GM08714 (cell line): ENCODE results near the gene CYP3A7.
"Not testable (repeated sequence)": the region's sequence is repeated elsewhere in the genome, so short reads cannot be mapped to it uniquely, and the experiment has no call there.

Source experiments
- H3K4me3 ChIP-seq: fragments of 200-500 bp; sonication (Bioruptor generic); 2 replicates; pipeline ENCODE4 v1.5.1; 2014; ENCODE audit warnings: mild to moderate bottlenecking, low read length, inconsistent platforms
- ZNF274 ChIP-seq: IDR thresholded peaks from 2 replicates; pipeline ENCODE4 v1.6.1; 2012; ENCODE audit warnings: mild to moderate bottlenecking, low read depth, low read length

The CYP3A7 gene

DNA sequence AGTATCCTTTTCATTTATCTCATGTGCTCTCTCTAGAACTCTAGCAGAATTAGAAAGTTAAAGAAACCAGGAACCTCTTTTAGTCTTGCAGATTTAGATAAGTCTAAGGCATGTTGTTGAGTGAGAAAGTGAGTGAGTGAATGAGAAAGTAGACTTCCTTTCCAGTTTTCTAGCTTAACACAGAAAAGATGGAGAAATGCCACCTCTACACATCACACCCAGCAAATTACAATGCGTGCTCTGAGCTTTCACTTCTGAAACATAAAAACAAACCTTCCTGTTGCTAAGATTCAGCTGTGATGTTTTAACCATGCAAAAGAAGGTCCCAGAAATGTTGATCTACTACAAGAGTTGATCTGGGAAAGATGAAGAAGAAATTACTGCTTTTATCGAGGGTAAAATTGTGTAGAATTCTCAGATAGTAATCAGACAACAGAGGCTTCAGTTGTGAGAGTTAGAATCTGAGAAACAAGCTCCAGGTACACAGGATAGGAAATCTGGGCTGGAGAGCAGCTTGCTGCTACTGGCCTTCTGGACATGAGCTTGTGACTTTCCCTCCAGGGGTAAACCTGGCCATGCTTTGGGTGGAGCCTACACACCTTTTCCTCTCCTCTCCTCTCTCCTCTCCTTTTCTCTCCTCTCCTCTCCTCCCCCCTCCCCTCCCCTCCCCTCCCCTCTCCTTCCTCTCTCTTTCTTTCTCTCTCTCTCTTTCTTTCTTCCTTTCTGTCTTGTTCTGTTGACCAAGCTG, 59.8 kb downstream of the CYP3A7 start:
- TF ChIP-seq ZNF274, result no peak
- H3K4me3 ChIP-seq, result no peak overlapping the region

- H3K4me3 ChIP-seq, result no peak overlapping the region
- no peak for TF ChIP-seq ZNF274
Observed at GRCh38 chr7:99672573-99672972, 62.4 kb downstream of the CYP3A7 start.

GRCh38 chr7:99669782-99670181, 65.2 kb downstream of the CYP3A7 start:
- no peak for TF ChIP-seq ZNF274
- H3K4me3 ChIP-seq, result no peak overlapping the region

- no peak overlapping the region for H3K4me3 ChIP-seq
- no peak for TF ChIP-seq ZNF274
Observed at GRCh38 chr7:99668541-99668940, 66.5 kb downstream of the CYP3A7 start.

GRCh38 chr7:99667179-99667578, 67.8 kb downstream of the CYP3A7 start:
- no peak for TF ChIP-seq ZNF274
- H3K4me3 ChIP-seq, result no peak overlapping the region

DNA sequence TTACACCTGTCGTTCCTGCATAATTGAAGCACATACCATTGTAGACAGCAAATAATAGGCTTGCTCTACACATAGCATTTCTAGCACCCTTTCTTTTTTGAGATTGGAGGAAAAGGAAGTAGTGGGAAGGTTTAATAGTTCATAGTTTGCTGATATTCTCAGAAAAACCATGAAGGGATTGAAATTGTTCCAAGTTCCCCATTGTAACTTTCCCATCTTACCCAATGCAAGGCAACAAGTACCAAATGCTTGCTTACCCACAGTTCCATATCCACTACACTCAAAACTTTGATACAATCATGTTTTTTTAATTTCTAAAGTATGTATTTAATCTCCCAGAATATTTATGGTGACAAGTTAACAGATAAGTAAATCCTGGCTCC, 69.0 kb downstream of the CYP3A7 start:
- TF ChIP-seq ZNF274, result no peak

GRCh38 chr7:99665312-99666012, 69.5 kb downstream of the CYP3A7 start:
- H3K4me3 ChIP-seq, result no peak overlapping the region
- no peak for TF ChIP-seq ZNF274

More for the DNA sequence above, 69.0 kb downstream of the CYP3A7 start:
- H3K4me3 ChIP-seq, result no peak overlapping the region

DNA sequence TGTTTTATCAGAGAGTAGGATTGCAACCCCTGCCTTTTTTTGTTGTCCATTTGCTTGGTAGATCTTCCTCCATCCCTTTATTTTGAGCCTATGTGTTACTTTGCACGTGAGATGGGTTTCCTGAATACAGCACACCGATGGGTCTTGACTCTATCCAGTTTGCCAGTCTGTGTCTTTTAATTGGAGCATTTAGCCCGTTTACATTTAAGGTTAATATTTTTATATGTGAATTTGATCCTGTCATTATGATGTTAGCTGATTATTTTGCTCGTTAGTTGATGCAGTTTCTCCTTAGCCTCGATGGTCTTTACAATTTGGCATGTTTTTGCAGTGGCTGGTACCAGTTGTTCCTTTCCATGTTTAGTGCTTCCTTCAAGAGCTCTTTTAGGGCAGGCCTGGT, 77.1 kb downstream of the CYP3A7 start:
- H3K4me3 ChIP-seq, result not testable (repeated sequence)
